ENCODE results near the gene PLA2G4D. TPM values are rescaled to one million over a fixed set of nuclear protein-coding genes. Genes with fewer than 3 reads are reported as not detected.

The PLA2G4D gene
- total RNA-seq, 1 experiment from 2014 or later = not detected

DNA sequence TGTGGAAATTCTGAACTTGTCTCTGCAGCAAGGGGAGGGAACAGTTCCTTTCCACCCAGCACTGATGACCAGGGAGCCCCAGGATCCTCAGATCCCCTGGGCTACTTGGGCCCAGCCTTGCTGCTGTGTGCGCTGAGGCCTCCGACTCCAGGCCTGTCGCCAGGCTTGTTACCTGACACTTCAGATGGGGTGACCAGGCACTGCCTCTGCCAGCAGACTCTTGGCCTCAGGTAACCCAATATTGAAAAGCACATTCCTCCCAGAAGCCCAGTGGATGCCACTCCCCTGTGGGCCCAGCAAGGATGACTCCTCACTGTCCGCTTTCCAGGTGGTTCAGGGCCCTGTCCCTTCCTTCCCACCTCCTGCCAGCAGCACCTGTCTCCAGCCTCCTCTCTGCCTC is 70.1 kb downstream of the PLA2G4D start:
- DNase-seq (ENCODE audit: low read depth) = no peak

GRCh38 chr15:42021593-42021992 is 72.8 kb downstream of the PLA2G4D start:
- no peak for DNase-seq (ENCODE audit: low read depth)

DNA sequence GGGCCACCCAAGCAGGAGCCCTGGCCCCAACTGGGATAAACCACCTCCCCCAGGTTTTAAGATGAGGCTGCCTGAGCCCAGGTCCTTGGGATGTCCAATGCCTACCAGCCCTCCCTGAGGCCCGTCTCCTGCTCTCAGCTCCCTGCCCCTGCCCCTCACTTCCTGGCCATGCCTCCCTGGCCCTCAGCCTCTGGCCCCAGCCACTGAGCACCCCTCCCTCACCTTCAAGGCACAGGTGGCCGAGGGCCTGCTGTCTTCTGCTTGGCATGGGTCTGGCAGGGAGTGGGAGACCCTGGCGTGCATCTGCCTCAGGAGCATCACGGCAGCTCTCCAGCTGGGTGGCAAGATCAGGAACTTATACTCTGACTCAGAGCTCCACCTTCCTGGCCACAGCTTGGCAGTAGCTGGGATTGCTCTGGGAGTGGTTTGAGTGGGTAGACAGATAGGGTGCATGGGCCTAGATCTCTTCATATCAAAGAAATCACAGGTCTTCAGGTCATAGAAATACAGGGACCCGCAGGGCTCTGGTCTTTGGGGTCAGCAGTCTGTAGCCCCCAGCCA is 73.6 kb downstream of the PLA2G4D start, which contains the start of gene PLA2G4E:
TSS of gene PLA2G4E (minus strand) at position 330 of the 561 bp plus-strand sequence. CDS start at position 318, 12 bp downstream.
- no peak for DNase-seq (ENCODE audit: low read depth)

DNA sequence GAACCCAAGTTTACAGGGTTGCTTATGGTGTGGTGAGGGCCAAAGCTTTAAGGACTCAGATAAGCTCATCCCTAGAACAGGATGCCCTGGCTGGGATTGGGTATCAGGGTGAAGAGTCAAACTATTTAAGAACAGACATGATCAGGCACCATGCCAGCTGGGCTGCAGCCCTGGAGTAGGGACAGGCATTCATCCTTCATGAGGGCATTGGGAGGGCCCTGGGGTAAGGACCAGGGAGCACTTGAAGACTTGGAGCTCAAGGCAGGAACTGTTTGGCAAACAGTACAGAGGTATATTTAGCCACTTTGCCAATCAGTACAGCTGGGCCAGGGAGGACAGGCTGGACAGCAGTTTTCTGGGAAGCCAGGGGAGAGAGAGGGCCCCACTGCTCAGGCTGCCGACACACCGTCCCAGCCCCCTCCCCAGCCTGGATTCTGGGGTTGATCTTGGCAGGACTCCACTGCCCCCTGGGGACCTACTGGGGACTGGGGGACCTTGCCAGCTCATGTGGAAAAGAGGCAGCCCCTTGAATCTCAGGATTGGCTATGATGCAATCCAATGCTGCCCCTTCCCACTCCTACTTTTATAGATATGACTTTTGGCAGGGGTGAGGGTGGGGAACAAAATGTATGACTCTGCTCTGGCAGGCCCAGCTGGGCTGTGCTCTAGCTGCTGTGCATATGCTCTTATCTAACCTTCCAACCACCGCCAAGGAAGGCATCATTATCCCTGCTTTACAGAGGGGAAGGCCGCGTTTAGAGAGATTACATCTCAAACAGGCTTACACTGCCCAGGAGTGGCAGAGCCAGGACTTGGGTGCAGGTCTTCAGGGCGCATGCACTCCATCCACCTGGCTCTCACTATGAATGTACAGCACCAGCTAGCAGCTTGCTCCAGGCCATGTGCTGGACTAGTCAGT is 75.8 kb downstream of the PLA2G4D start:
- no peak for DNase-seq (ENCODE audit: low read depth)

Other genes starting within 250 kb of the PLA2G4D start
- 0.69 and 0.90 TPM in 2 replicates for gene SPTBN5, start 200.5 kb downstream of the PLA2G4D start, total RNA-seq (2014; rRNA removed)
- gene EHD4, start 122.0 kb downstream of the PLA2G4D start, total RNA-seq (2014; rRNA removed) = 19.8 and 20.6 TPM in 2 replicates
- not detected in 2 replicates for gene PLA2G4E, start 73.5 kb downstream of the PLA2G4D start, total RNA-seq (2014; rRNA removed)
- gene PLA2G4F, start 62.1 kb upstream of the PLA2G4D start, total RNA-seq (2014; rRNA removed) = not detected in 2 replicates
- 31.1 and 40.4 TPM in 2 replicates for gene VPS39, start 113.7 kb upstream of the PLA2G4D start, total RNA-seq (2014; rRNA removed)
- 13.1 and 17.7 TPM in 2 replicates for gene GANC, start 178.6 kb upstream of the PLA2G4D start, total RNA-seq (2014; rRNA removed)
- gene TMEM87A, start 178.9 kb upstream of the PLA2G4D start, total RNA-seq (2014; rRNA removed) = 40.1 and 52.0 TPM in 2 replicates

All from LHCN-M2 (cell line).